HG02678 (cell line): ENCODE results near the gene EGR2.
A peak's percentile ranks its signal among the peaks of the same experiment; 100 is the strongest.

Experiments used
- ATAC-seq: cut with Tn5 transposase; IDR thresholded peaks from one replicate; pipeline ENCODE4 v1.9.1; 2021; ENCODE audit warnings: mild to moderate bottlenecking, moderate library complexity; ENCODE audit not compliant: unreplicated experiment

EGR2 gene

GRCh38 chr10:62816331-62817120 lies at the start of gene EGR2:
Gene EGR2 (minus strand): TSS chr10:62816366. CDS start chr10:62816029, 337 bp downstream.
- ATAC-seq, result peak; percentile 74

- ATAC-seq, result no peak
Measured at GRCh38 chr10:62862447-62862846, 46.3 kb upstream of the EGR2 start.

- ATAC-seq, result no peak
Measured at GRCh38 chr10:62861507-62861906, 45.3 kb upstream of the EGR2 start.

- no peak for ATAC-seq
Measured at GRCh38 chr10:62860946-62861345, 44.8 kb upstream of the EGR2 start.

GRCh38 chr10:62858364-62858763 lies 42.2 kb upstream of the EGR2 start:
- no peak for ATAC-seq

GRCh38 chr10:62856021-62856420 lies 39.9 kb upstream of the EGR2 start:
- no peak for ATAC-seq

GRCh38 chr10:62853710-62854109 lies 37.5 kb upstream of the EGR2 start:
- ATAC-seq, result no peak

GRCh38 chr10:62852961-62853702 lies 37.0 kb upstream of the EGR2 start:
- ATAC-seq, result peak; percentile 65

GRCh38 chr10:62851442-62851841 lies 35.3 kb upstream of the EGR2 start:
- ATAC-seq, result no peak

- ATAC-seq, result peak; percentile 31
Measured at GRCh38 chr10:62850646-62851045, 34.5 kb upstream of the EGR2 start.

- no peak for ATAC-seq
Measured at GRCh38 chr10:62847433-62847832, 31.3 kb upstream of the EGR2 start.

- ATAC-seq, result no peak
Measured at GRCh38 chr10:62844280-62845011, 28.3 kb upstream of the EGR2 start.

- ATAC-seq, result no peak
Measured at GRCh38 chr10:62843600-62843999, 27.4 kb upstream of the EGR2 start.

GRCh38 chr10:62842983-62843382 lies 26.8 kb upstream of the EGR2 start:
- peak; percentile 57 for ATAC-seq

GRCh38 chr10:62839590-62839989 lies 23.4 kb upstream of the EGR2 start:
- no peak for ATAC-seq

- no peak for ATAC-seq
Measured at GRCh38 chr10:62831346-62831745, 15.2 kb upstream of the EGR2 start.

GRCh38 chr10:62830679-62831078 lies 14.5 kb upstream of the EGR2 start:
- no peak for ATAC-seq

GRCh38 chr10:62829622-62830021 lies 13.5 kb upstream of the EGR2 start:
- ATAC-seq, result no peak

GRCh38 chr10:62826273-62826672 lies 10.1 kb upstream of the EGR2 start:
- no peak for ATAC-seq

- ATAC-seq, result no peak
Measured at GRCh38 chr10:62820586-62820985, 4.4 kb upstream of the EGR2 start.

GRCh38 chr10:62819141-62819920 lies 3.2 kb upstream of the EGR2 start:
- no peak for ATAC-seq
